CD4-positive, alpha-beta T cell treated with Interleukin-1 beta for 1 hour (primary cell): ENCODE results near the gene CABP2.
A peak's percentile ranks its signal among the peaks of the same experiment; 100 is the strongest.
"Not testable (repeated sequence)": the region's sequence is repeated elsewhere in the genome, so short reads cannot be mapped to it uniquely, and the experiment has no call there.

Source experiments
- DNase-seq, 2 donors: peaks; one replicate each; pipeline ENCODE4 v3.0.0-alpha.2; 2020 to 2022

The CABP2 gene

DNA sequence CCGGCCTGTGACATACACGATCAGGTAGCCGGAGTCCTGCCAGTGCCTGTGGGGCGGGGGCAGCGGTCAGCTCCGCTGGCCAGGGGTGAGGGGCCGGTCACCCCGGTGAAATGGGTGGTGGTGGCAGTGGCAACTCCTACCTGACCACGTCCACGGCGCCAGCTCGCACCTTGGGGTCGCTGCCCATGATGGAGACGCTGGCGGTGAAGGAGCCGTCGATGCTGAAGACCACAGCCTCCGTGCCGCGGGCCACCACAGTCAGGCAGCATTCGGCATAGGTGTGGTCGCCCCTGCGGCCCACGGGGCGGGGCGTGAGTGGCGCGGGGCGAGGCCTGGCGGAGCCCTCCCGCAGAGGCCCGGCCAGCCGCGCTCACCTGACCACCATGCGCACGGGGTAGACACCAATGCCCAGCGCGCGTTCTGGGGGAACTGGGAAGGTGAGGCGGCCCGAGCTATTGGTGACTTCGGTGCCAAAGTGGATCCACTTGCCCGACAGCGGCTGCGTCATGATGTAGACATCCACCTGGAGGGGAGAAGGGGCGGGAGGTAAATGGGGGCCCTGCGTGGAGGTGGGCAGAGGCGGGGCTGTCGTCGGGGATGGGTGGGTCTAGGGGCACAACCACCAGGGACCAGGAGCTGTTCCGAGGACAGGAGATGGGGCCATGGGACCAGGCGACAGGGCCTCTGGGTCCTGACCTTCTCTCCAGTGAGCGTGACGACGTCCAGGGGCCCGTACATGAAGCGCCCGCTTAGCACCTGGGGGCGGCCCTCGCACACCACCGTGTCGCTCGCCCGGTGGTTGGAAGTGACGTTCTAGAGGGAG is 29.5 kb downstream of the CABP2 start:
- no peak for DNase-seq

DNA sequence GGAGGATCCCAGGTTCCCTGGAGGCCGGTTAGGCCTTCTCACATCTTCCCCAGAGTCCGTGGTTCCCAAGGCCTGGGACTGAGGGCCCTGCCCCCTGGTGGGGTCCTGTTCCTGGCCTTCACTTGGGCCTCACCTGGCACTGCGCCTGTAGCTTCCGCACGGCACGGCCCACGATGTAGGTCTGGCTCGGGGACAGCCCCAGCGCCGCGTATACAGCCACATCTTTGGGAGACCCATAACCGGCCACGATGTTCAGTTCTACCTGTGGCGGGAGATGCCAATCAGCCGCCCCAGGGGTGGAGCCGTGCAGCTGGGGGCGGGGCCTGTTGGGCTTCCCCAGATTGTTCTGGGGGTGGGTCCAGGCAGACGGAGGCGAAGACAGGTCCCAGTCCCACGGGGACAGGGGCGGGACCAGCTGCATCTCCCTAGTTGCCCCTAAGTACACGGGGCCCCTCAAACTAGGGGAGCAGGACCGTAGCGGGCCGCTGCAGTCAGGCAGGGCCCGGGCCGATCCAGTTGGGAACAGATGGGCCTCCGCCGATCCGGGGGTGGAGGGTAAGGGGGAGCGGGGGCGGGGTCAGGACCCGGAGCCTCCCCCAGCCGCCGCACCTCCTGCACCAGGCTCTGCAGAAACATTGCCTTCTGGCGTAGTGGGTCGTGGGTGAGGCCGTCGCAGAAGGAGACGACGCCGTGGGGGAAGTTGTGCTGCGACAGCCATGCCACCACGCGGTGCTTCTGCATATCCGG is 30.3 kb downstream of the CABP2 start:
- DNase-seq = peak in 1 of 2 donors; percentile 26

DNA sequence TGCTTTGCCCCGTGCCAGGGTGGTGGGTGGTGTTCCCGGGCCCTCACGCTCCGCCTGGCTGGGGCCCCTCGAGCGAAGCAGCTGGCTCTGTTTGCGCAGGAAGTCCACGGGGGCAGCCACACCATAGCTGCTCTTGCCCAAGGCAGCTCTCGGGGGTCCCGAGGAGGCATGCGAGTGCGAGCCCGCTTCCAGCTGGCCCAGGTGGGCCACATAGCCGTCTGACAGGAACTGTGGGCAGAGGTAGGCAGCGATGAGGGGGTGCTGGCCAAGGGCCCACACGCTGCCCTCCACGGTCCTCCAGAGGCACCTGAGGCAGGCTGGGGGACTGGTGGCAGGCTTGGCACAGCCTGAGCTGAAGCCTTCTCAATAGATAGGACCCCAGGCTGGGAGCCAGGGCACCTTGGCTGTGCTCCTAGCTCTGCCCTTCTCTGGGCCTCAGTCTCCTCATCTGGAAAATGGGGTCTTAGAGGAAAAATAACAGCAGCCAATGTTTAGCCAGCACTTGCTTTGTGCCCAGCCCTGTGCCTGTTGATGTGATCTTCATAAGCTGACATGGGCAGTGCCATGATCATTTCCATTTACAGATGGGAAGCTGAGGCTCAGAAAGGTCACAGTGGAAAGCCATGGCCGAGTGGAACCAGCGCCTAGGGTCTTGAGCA is 31.0 kb downstream of the CABP2 start:
- no peak for DNase-seq

DNA sequence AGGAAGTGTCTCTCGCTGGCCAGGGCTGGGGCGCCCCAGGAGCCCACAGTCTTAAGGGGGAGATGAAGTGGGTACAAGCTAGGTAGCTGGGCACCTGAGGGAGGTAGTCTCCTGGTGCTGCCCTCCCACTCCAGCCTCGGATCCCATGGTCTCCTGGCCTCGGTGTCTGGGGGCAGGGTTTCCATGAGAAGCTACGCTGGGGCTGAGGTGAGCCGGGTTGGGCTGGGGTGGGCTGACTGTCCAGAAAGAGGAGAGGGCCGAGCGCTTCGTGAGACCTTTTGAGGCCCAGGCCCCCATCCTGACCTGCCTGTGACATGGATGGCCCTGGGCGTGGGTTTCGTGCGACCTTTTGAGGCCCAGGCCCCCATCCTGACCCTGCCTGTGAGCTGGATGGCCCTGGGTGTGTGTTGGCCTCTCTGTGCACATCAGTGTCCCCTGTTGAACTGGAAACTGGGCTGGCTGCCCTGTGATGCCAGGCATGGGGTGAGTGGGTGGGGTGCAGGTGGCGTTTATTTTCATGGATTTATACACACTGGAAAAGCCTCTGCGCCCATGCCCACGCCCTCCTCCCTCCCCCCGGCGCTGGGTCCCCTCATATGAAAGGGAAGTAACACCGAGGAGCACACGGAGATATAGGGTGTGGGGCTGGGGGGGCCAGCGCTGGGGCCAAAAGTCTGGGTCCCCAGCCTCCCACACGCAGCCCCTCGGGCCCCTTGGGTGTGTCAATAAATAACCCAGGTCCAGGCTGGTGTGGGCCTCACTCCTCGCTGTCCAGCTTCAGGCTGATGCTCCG is 31.8 kb downstream of the CABP2 start:
- DNase-seq = no peak

DNA sequence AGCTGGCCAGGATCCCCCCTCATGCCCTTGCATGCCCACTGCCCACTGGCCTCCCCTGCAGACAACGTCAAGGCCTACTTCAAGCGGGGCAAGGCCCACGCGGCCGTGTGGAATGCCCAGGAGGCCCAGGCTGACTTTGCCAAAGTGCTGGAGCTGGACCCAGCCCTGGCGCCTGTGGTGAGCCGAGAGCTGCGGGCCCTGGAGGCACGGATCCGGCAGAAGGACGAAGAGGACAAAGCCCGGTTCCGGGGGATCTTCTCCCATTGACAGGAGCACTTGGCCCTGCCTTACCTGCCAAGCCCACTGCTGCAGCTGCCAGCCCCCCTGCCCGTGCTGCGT is 32.5 kb downstream of the CABP2 start:
- DNase-seq = no peak

DNA sequence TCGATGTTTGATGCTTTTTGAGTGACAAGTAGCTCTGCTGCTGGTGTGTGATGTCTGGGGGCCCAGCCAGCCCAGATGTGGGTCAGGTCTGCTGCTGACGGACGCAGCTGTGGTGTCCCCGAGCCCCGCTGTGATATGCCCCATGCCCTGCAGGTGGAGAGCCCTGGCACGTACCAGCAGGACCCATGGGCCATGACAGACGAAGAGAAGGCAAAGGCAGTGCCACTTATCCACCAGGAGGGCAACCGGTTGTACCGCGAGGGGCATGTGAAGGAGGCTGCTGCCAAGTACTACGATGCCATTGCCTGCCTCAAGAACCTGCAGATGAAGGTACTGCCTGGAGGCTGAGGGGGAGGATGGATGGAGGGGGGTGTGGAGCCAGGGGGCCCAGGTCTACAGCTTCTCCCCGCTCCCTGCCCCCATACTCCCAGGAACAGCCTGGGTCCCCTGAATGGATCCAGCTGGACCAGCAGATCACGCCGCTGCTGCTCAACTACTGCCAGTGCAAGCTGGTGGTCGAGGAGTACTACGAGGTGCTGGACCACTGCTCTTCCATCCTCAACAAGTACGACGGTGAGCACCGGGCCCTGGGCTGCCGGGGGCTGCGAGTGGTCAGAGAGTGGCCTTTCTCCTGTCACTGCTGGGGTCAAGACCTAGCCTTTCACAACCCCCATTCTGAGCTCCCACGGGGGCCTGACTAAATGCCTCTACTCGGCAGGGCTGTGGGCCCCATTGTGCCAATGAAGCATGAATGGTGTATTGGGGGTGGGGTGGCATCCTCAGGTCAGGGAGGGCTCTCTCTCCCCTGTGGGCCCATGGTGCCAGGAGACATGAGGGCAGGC is 33.1 kb downstream of the CABP2 start:
- DNase-seq = no peak

DNA sequence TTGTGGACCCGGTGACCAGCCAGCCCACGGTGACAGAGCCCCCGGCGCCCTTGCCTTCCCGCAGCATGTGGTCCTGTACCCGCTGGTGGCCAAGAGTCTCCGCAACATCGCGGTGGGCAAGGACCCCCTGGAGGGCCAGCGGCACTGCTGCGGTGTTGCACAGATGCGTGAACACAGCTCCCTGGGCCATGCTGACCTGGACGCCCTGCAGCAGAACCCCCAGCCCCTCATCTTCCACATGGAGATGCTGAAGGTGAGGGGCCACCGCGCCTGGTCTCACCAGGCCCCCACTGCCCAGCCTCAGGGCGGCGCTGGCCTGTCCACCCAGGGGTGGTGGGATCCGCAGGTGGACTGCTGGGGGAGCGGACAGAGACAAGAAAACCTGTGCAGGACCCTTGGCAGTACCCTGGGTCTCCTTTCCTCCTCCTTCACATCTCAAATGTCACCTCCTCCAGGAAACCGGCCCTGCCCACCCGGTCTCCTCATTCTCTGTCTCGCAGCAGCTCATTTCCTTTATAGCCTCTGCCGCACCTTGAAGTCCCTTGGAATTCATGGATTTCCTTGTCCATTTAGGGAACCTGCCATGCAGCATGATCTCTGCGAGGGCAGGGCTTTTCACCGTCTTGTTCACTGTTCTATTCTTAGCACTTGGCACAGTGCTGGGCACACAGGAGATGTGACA is 33.9 kb downstream of the CABP2 start:
- DNase-seq = no peak

DNA sequence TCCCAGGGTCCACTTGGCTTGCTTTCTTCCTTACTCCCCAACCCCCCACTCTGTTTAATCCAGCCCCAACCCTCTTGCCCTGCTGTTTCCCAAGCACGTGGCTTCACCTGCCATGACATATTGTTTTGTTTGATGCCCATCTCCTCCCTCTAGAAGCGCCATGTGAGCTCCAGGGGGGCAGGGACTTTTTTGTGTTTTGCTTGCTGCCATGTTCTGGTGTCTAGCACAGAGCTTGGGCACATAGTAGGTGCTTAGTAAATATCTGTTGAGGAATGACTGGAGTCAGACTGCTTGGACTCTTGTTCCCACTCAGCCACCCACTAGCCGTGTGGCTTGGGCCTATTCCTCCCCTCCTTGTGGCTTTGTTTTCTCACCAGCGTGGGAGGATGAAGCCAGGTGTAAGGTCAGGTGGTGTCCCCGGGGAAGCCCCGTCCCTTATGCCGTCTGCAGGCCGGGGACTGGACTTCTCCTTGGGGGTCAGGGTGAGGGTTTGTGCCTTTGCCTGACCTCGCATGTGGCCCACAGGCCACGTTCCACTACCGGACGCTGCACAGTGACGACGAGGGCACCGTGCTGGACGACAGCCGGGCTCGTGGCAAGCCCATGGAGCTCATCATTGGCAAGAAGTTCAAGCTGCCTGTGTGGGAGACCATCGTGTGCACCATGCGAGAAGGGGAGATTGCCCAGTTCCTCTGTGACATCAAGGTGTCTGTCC is 36.6 kb downstream of the CABP2 start:
- peak in 1 of 2 donors; percentile 40 for DNase-seq

DNA sequence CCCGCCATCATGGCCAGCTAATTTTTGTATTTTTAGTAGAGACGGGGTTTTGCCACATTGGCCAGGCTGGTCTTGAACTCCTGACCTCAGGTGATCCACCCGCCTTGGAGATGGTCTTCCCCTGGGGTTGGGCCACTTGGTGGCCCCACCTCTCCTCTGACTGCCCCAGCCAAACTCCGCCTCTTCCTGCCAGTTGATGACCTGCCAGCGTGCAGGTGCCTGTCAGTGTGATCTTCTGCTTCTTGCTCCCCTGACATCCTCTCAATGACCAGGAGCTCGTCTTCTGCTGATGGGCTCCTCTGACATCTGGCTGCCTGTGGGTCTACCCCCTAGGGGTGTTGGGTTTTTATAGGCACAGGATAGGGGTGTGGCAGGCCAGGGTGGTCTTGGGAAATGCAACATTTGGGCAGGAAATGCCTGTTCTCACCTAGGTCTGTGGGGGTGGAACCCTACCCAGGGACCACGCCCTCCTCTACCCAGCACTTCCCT is 37.3 kb downstream of the CABP2 start:
- DNase-seq = peak; percentile 66 to 78

DNA sequence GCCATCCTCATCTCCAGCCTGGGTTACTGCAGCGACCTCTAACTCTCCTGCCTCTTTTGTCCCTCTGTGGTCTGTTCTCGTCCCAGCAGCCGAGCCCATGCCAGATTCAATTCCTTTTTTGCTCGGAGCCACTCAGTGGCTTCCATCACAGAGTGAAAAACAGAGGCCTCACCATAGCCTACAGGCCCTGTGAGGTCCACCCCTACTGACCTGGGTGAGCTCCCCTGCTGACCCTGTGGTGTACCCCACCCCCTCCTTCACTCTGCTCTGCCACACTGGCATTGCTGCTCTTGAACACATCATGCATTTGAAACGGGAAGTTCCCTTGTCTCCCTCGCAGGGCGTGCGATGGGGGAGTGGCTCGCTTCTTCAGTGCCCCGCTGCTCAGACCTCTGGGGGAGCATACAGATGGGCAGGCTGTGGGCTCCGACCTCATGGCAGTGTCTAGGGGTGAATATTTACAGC is 38.4 kb downstream of the CABP2 start:
- DNase-seq = peak; percentile 66 to 70

DNA sequence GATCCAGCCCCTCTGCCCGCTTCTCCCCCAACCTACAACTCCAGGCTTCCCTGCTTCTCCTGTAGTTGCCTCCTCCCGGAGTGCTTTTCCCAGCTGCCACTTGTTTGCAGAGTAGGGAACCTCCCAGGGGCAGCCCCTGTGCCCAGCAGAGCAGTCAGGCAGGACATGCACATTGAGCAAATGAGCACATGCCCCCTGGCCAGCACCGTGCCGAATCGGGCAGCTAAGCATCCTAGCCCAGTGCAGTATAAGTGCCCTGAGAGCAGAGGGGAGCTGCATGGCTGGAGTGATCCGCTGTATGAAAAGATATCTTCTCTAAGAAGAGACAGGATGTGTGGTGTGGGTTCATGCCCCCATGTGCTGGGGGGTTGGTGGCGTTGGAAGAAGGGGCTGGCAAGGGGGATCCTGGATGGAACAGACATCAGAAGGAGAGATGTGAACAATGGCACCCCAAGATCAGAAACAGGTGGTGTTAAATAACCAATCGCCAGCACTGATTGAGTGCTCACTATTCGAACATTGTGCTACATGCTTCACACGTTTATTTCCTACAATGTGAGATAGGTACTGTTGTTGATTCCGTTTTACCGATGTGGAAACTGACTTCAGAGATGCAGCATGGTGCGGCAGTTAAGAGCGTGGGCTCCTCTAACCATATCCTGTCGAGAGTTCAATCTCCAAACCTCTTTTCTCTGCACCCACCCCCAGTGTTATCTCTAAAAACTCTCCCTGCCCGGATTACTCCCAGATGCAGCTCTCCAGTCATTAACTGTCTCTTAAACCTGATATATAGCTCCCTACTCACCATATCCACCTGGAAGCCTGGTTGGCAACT is 39.2 kb downstream of the CABP2 start:
- DNase-seq = peak; percentile 27 to 63

DNA sequence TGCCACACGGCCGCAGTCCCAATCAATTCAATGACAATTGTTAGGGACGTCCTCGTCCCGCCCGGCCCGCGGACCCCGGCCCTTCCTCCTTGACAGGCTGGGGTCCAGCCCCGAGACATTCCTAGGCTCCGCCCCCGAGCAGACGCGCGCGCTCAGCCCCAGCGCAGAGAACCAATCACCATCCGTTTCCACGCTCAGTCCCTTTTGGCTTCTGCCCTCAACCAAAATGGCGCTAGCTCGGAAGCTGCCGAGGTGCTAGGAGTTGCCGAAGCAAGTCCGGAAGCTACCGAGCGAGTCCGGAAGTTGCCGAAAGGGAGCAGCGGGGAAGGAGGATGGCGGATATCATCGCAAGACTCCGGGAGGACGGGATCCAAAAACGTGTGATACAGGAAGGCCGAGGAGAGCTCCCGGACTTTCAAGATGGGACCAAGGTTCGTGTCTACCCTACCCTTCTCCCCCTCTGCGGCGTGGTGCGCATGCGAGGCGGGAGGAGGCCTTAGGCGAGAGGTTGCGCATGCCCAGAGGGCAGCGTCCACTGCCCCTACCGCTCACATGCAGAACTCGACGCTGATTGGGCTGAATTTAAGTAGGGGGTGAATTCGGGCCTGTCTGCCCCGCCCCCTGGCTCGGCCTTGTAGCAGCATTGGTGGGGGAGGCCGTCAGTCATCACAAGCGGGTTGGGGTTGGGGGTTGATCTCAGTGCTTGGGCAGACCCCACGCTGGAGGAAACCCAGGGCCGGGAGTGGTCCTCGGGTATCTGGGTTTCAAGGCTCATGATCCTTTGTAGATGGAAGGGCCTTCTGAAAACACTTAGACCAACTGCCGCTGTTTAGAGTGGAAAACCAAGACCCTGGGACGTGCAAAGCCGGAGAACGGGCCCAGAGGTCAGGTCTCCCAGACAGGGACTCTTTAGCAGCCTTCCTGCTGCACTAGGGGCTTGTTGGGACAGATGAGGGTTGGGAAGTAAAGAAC is 40.1 kb downstream of the CABP2 start, which contains the start of gene AIP:
Gene AIP (plus strand): TSS at position 200 of the 972 bp plus-strand sequence. CDS start 133 bp downstream, at position 333.
- peak; percentile 97 to 98 for DNase-seq

DNA sequence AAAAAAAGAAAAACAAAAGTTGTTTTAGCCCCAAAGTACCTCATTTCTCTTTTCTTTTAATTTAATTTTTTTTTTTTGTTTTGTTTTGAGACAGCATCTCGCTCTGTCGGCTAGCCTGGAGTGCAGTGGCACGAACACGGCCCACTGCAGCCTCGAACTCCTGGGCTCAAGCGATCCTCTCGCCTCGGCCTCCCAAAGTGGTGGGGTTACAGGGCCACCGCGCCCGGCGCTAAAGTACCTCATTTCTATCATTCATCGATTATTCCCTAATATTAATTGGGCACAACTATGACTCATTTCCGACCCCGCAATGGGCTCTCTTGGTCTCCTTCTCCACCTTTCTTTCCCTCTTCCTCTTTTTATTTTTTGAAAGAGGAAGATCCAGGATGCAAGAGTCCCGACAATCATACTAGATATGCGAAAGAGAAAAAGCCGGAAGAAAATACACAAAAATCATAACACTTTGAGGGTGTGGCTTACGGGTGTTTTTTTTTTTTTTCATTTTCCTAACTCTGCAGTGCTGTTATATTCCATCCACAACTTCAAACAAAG is 40.9 kb downstream of the CABP2 start:
- no peak for DNase-seq

DNA sequence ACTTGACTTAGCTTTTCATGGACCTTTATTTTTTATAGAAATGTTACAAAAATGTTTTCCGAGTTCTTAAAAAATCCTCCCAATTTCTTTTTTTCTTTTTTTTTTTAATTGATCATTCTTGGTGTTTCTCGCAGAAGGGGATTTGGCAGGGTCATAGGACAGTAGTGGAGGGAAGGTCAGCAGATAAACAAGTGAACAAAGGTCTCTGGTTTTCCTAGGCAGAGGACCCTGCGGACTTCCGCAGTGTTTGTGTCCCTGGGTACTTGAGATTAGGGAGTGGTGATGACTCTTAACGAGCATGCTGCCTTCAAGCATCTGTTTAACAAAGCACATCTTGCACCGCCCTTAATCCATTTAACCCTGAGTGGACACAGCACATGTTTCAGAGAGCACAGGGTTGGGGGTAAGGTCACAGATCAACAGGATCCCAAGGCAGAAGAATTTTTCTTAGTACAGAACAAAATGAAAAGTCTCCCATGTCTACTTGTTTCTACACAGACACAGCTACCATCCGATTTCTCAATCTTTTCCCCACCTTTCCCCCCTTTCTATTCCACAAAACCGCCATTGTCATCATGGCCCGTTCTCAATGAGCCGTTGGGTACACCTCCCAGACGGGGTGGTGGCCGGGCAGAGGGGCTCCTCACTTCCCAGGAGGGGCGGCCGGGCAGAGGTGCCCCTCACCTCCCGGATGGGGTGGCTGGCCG is 45.7 kb downstream of the CABP2 start:
- DNase-seq = not testable (repeated sequence)

DNA sequence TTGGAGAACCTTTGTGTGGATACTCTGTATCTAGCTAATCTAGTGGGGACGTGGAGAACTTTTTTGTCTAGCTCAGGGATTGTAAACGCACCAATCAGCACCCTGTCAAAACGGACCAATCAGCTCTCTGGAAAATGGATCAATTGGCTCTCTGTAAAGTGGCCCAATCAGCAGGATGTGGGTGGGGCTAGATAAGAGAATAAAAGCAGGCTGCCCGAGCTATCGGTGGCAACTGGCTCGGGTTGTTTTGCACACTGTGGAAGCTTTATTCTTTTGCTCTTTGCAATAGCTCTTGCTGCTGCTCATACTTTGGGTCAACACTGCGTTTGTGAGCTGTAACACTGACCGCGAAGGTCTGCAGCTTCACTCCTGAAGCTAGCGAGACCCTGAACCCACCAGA is 46.6 kb downstream of the CABP2 start:
- not testable (repeated sequence) for DNase-seq

DNA sequence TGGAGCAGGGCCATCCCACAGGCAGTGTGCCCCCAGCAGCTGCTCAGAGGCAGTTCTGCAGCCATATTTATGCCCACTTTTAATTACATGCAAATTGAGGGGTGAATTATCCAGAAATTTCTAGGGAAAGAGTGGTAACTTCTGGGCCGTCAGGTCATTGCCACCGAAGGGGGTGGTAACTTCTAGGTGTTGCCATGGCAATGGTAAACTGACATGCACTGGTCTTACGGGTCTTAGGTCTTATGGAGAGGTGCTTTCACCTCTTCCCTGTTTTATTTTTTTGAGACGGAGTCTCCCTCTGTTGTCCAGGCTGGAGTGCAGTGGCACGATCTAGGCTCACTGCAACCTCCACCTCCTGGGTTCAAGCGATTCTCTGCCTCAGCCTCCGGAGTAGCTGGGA is 50.4 kb downstream of the CABP2 start:
- no peak for DNase-seq
